Sigmoid colon (tissue), 4 donors: Measurements from ENCODE around the gene SH2B3.

Experiments used
- CTCF ChIP-seq, 4 experiments: fragments of 450-650 bp in 3 of 4; fragments of 200-600 bp in 1 of 4; IDR thresholded peaks; one replicate each; pipeline ENCODE4 v1.5.1; 2016 to 2019; ENCODE audit warnings: antibody characterized with exemption in 4 of 4, mild to moderate bottlenecking in 3 of 4, moderate library complexity in 2 of 4
- POLR2A ChIP-seq, 2 donors: fragments of 450-650 bp; IDR thresholded peaks; one replicate each; pipeline ENCODE4 v1.6.1; 2016; ENCODE audit warnings: antibody characterized with exemption in 2 of 2, mild to moderate bottlenecking in 2 of 2, moderate library complexity in 2 of 2
- POLR2AphosphoS5 ChIP-seq, 4 donors: sonication (generic); formaldehyde crosslinking; IDR thresholded peaks; one replicate each; pipeline ENCODE4 v1.6.1; 2017; ENCODE audit warnings: antibody characterized with exemption in 4 of 4

- TF ChIP-seq CTCF (IDR thresholded peaks at IDR 0.05): no peak
- TF ChIP-seq POLR2AphosphoS5 (IDR thresholded peaks at IDR 0.05): no peak
- TF ChIP-seq POLR2A (IDR thresholded peaks at IDR 0.05): no peak
Measured at GRCh38 chr12:111366583-111366982, 39.1 kb upstream of the SH2B3 start.
